GM12878 (cell line): ENCODE results near the gene LAMA2. TPM values are rescaled to one million over a fixed set of nuclear protein-coding genes. Genes with fewer than 3 reads are reported as not detected.

ENCODE experiments used
- ATAC-seq: fragments of 200-7000 bp; cut with Tn5 transposase; 3 replicates; pipeline ENCODE4 v1.9.1; 2020; ENCODE audit warnings: mild to moderate bottlenecking, moderate library complexity
- BruUV-seq: library from RNA; stranded (reverse); fragments of 400-500 nt; replicated peaks from 2 replicates; lab custom pipeline; 2021; lab: Mats Ljungman, UMichigan
- CTCF ChIA-PET: fragments of 300-600 bp; sonication (Branson Sonifier 250); formaldehyde crosslinking; extraction: SDS; loops from one replicate; lab custom pipeline; 2021; ENCODE audit warnings: inconsistent platforms; lab: Yijun Ruan, JAX
- POLR2A ChIA-PET: fragments of 350-600 bp; formaldehyde crosslinking; extraction: SDS; loops from one replicate; lab custom pipeline; 2021; ENCODE audit warnings: inconsistent platforms; lab: Charles Lee
- RAD21 ChIA-PET: fragments of 300-600 bp; sonication (Branson Sonifier 250); formaldehyde crosslinking; loops from one replicate; lab custom pipeline; 2023; ENCODE audit warnings: antibody characterized with exemption; ENCODE audit not compliant: unreplicated experiment; lab: Charles Lee
- SMC1A ChIA-PET: fragments of 300-600 bp; sonication (Branson Sonifier 250); formaldehyde crosslinking; loops from one replicate; lab custom pipeline; 2023; ENCODE audit not compliant: unreplicated experiment, uncharacterized antibody; lab: Charles Lee
- DNase-seq: peaks from one replicate; pipeline ENCODE4 v3.0.0-alpha.2; 2011; ENCODE audit warnings: low read depth, low spot score
- FAIRE-seq: peaks from 3 replicates; lab custom pipeline; 2011; peaks lifted over from hg19 to GRCh38; lab: Jason Lieb, UNC
- H2AFZ ChIP-seq: 2 replicates; pipeline ENCODE4 v1.6.0; 2011; ENCODE audit warnings: low read depth, low read length, control low read depth; ENCODE audit not compliant: control insufficient read depth
- H3K27ac ChIP-seq: 2 replicates; pipeline ENCODE4 v1.5.1; 2011; ENCODE audit warnings: control low read depth; ENCODE audit not compliant: control insufficient read depth, insufficient read depth
- H3K27me3 ChIP-seq, 2 experiments: replicated peaks in 1 of 2; 2 replicates each; pipeline versions ENCODE4 v1.6.0 to v1.6.1; 2011; ENCODE audit warnings: low read length in 1 of 2; ENCODE audit not compliant: control insufficient read depth in 2 of 2, insufficient read depth in 2 of 2
- H3K36me3 ChIP-seq, 2 experiments: 2 replicates each; pipeline ENCODE4 v1.5.1; 2011; ENCODE audit warnings: low read length in 1 of 2; ENCODE audit not compliant: control insufficient read depth in 2 of 2, insufficient read depth in 2 of 2
- H3K4me1 ChIP-seq: 2 replicates; pipeline ENCODE4 v1.6.1; 2011; ENCODE audit warnings: mild to moderate bottlenecking, low read length, moderate library complexity, mixed read lengths; ENCODE audit not compliant: control insufficient read depth, insufficient read depth
- H3K4me2 ChIP-seq: 2 replicates; pipeline ENCODE4 v1.6.0; 2011; ENCODE audit warnings: control low read depth; ENCODE audit not compliant: control insufficient read depth, insufficient read depth
- H3K4me3 ChIP-seq: fragments of 200-600 bp; sonication (generic); 2 replicates; pipeline ENCODE4 v1.5.1; 2016
- H3K79me2 ChIP-seq: 2 replicates; pipeline ENCODE4 v1.6.0; 2011; ENCODE audit warnings: low read length; ENCODE audit not compliant: control insufficient read depth, insufficient read depth
- H3K9ac ChIP-seq: 2 replicates; pipeline ENCODE4 v1.8.0; 2011; ENCODE audit warnings: low read length, control low read depth, mixed read lengths; ENCODE audit not compliant: control insufficient read depth, insufficient read depth
- H3K9me3 ChIP-seq: replicated peaks from 3 replicates; pipeline ENCODE4 v1.5.1; 2011; ENCODE audit warnings: mild to moderate bottlenecking, low read length; ENCODE audit not compliant: control insufficient read depth, insufficient read depth
- H4K20me1 ChIP-seq: 2 replicates; pipeline ENCODE4 v1.6.0; 2011; ENCODE audit not compliant: control insufficient read depth, insufficient read depth
- BCL3 ChIP-seq: IDR thresholded peaks from 2 replicates; pipeline ENCODE4 v1.6.1; 2011; ENCODE audit warnings: borderline replicate concordance, low read depth, mild to moderate bottlenecking, moderate library complexity, low read length; ENCODE audit not compliant: insufficient read depth, poor library complexity, severe bottlenecking
- CREB1 ChIP-seq: IDR thresholded peaks from 2 replicates; pipeline ENCODE4 v1.6.1; 2012; ENCODE audit warnings: low read depth, mild to moderate bottlenecking, inconsistent platforms
- FOXM1 ChIP-seq: IDR thresholded peaks from 2 replicates; pipeline ENCODE4 v1.6.1; 2012; ENCODE audit warnings: low read depth, mild to moderate bottlenecking, inconsistent platforms, low read length, moderate library complexity
- HDAC6 ChIP-seq: fragments of 200-600 bp; sonication (generic); IDR thresholded peaks from one replicate; pipeline ENCODE4 v1.8.0; 2017; ENCODE audit warnings: antibody characterized with exemption; ENCODE audit not compliant: unreplicated experiment
- IKZF1 ChIP-seq: fragments of 450-650 bp; conservative IDR thresholded peaks from 2 replicates; pipeline ENCODE4 v1.6.1; 2017; ENCODE audit warnings: antibody characterized with exemption, mild to moderate bottlenecking
- IKZF2 ChIP-seq, 2 experiments: fragments of 450-650 bp; IDR thresholded peaks; 2 replicates each; pipeline ENCODE4 v1.6.1; 2017; ENCODE audit warnings: mild to moderate bottlenecking in 2 of 2, moderate library complexity in 2 of 2
- IRF4 ChIP-seq: IDR thresholded peaks from 2 replicates; pipeline ENCODE4 v1.6.1; 2011; ENCODE audit warnings: low read depth, low read length
- NFIC ChIP-seq: IDR thresholded peaks from 2 replicates; pipeline ENCODE4 v1.6.1; 2012; ENCODE audit warnings: low read depth, mild to moderate bottlenecking, inconsistent platforms, low read length, moderate library complexity
- NKRF ChIP-seq: fragments of 450-650 bp; conservative IDR thresholded peaks from 2 replicates; pipeline ENCODE4 v1.6.1; 2017; ENCODE audit warnings: mild to moderate bottlenecking, moderate library complexity
- SP1 ChIP-seq: IDR thresholded peaks from one replicate; pipeline ENCODE4 v1.6.1; 2011; ENCODE audit warnings: low read depth, low read length
- YY1 ChIP-seq: IDR thresholded peaks from 2 replicates; pipeline ENCODE4 v1.6.1; 2011; ENCODE audit warnings: low read depth, mild to moderate bottlenecking, low read length
- ZNF687 ChIP-seq: fragments of 450-650 bp; IDR thresholded peaks from 2 replicates; pipeline ENCODE4 v1.6.1; 2017; ENCODE audit warnings: mild to moderate bottlenecking, moderate library complexity
- WGBS: methylation state at CpG from one replicate; pipeline ENCODE4 v1.1.6; 2016; ENCODE audit warnings: low lambda C conversion rate; ENCODE audit not compliant: insufficient replicate concordance, insufficient coverage; ENCODE audit errors: missing lambda C conversion rate; 5-methylcytosine and 5-hydroxymethylcytosine counted together
- in situ Hi-C: fragments of 300-500 bp; cut with MboI; formaldehyde crosslinking; loops from 9 replicates; pipeline ENCODE4 v1.14.3; 2018; ENCODE audit warnings: mixed read lengths
- intact Hi-C: fragments of 100-400 bp; cut with micrococcal nuclease; formaldehyde crosslinking; loops from one replicate; pipeline ENCODE4 v1.14.2; 2022; ENCODE audit not compliant: unreplicated experiment
- polyA plus RNA-seq, 11 experiments: library from polyadenylated mRNA; depleted of rRNA in 4 of 11; unstranded in 6 of 11; stranded (reverse) in 5 of 11; fragments of >200 nt; fragmentation: Nextera tagmentation in 4 of 11; fragmentation: Illumina TruSeq in 1 of 11; extraction: Ambion mirVana in 4 of 11; extraction: Trizol in 1 of 11; gene quantifications; 1 replicate in 1 of 11; 2 replicates in 10 of 11; pipeline versions ENCODE4 v1.2.1 to v1.2.3, GENCODE V29; 2011 to 2016; ENCODE audit warnings: inconsistent platforms in 2 of 11, missing spikeins in 2 of 11, low read depth in 1 of 11
- total RNA-seq, 4 experiments: library from RNA; depleted of rRNA in 3 of 4; stranded (reverse); fragments of >200 nt in 3 of 4; fragmentation: Illumina TruSeq in 1 of 4; extraction: Trizol in 1 of 4; gene quantifications; 2 replicates each; pipeline versions ENCODE4 v1.2.1 to v1.2.3, GENCODE V29; 2013 to 2021

Gene LAMA2
- total and polyA plus RNA-seq, 10 of the 15 experiments (the other 5 are each of a cell fraction or from before 2014, with no cell fraction given): 0.04 to 2.0 (median 0.37) TPM; not detected in 1

GRCh38 chr6:129490521-129491255 is 607.8 kb downstream of the LAMA2 start:
- FAIRE-seq: peak; percentile 75
- BruUV-seq: TSS peak; percentile 84
- POLR2A ChIA-PET: interaction anchor here (1.2 to 1.3 kb wide), 4 partner anchors 10 to 259 kb away, joined by 3 to 4 read pairs (median 4); no protein-coding TSS in a partner anchor
- TF ChIP-seq IKZF2 (IDR thresholded peaks at IDR 0.05) (peak; percentile 90 to 92), ZNF687 (no peak), IKZF1 (peak; percentile 85), CREB1 (peak; percentile 61; the same call in 1 of the 2 replicates), BCL3 (peak; percentile 39), HDAC6 (no peak), SP1 (no peak), NKRF (no peak), IRF4 (0 out of 2 replicates have a peak, but pooled peaks have one; percentile 58), YY1 (0 out of 2 replicates have a peak, but pooled peaks have one; percentile 22), NFIC (peak; percentile 97), FOXM1 (peak; percentile 88)

More at GRCh38 chr6:129490521-129491255, 607.8 kb downstream of the LAMA2 start:
- Histone ChIP-seq H3K9me3 (no peaks in the 10 kb centered on the region), H3K79me2 (no peaks in the 10 kb centered on the region), H2AFZ (peak overlapping the region; percentile 81), H3K4me2 (peak overlapping the region; percentile 73), H3K4me3 (0 out of 2 replicates have a peak overlapping the region, but pooled peaks have one; percentile 1), H3K36me3 (no peaks in the 10 kb centered on the region), H3K27me3 (no peaks in the 10 kb centered on the region), H4K20me1 (no peaks in the 10 kb centered on the region), H3K4me1 (peaks cover 23% of the 10 kb centered on the region), H3K27ac (peak overlapping the region; percentile 88), H3K9ac (peak overlapping the region; percentile 61)
- under 1% methylated on average over 9 of the region's 9 CpGs for WGBS
- RAD21 ChIA-PET: interaction anchor here (0.6 to 2.0 kb wide), 9 partner anchors 9 to 385 kb away, joined by 3 to 9 read pairs (median 4); no protein-coding TSS in a partner anchor
- DNase-seq: peak; percentile 68
- SMC1A ChIA-PET: interaction anchor here (0.8 to 4.2 kb wide), 18 partner anchors 9 to 531 kb away, joined by 3 to 18 read pairs (median 4); no protein-coding TSS in a partner anchor
- ATAC-seq: peak; percentile 89
- in situ Hi-C loops: loop anchor here (5.0 to 10.0 kb wide), 2 partner anchors 252 to 444 kb away; no protein-coding TSS in a partner anchor
- CTCF ChIA-PET: interaction anchor here (0.7 to 5.7 kb wide), 8 partner anchors 10 to 454 kb away, joined by 3 to 59 read pairs (median 4); no protein-coding TSS in a partner anchor
- intact Hi-C loops: loop anchor here (2.0 to 10.0 kb wide), 2 partner anchors 42 to 394 kb away; no protein-coding TSS in a partner anchor
